NCI-H226 (cell line): ENCODE measurements around the gene TFDP3.
A peak's percentile ranks its signal among the peaks of the same experiment; 100 is the strongest.

Source experiments
- DNase-seq: peaks from one replicate; pipeline ENCODE4 v3.0.0-alpha.2; 2015

TFDP3 gene, protein sequence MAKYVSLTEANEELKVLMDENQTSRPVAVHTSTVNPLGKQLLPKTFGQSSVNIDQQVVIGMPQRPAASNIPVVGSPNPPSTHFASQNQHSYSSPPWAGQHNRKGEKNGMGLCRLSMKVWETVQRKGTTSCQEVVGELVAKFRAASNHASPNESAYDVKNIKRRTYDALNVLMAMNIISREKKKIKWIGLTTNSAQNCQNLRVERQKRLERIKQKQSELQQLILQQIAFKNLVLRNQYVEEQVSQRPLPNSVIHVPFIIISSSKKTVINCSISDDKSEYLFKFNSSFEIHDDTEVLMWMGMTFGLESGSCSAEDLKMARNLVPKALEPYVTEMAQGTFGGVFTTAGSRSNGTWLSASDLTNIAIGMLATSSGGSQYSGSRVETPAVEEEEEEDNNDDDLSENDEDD

DNA sequence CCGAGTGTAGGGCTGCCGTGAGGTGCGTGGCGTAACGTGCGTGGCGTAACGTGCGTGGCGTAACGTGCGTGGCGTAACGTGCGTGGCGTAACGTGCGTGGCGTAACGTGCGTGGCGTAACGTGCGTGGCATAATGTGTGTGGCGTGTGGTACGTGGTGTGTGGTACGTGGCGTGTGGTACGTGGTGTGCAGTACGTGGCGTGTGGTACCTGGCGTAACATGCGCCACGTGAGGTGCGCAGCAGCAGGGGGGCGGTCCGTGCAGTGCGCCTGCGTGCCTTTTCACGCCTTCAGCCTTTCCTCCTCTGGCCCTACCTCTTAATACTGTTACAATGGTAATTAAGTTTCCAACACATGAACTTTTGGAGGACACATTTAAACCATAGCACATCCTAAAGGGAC lies at the start of gene TFDP3:
Gene TFDP3 (minus strand): TSS at position 26 of the 400 bp plus-strand sequence. CDS start 95 bp downstream, outside the sequence.
- DNase-seq, result no peak

DNA sequence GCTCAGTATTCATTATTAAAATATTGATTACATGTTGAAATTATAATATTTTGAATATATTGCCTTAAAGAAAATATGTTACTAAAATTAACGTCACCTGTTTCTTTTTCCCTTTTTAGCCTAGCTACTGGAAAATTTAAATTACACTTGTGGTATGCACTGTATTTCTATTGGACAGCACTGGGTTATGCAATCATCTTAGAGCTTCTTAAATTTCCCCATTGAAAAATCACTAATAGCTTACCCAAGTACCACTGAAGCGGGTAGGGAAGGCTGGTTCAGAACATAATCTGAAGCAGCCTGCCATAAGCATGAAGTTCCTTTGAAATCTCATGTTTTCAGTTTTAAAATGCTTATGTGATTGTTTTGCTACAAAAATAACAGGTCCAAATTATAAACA lies 49.5 kb upstream of the TFDP3 start:
- no peak for DNase-seq

DNA sequence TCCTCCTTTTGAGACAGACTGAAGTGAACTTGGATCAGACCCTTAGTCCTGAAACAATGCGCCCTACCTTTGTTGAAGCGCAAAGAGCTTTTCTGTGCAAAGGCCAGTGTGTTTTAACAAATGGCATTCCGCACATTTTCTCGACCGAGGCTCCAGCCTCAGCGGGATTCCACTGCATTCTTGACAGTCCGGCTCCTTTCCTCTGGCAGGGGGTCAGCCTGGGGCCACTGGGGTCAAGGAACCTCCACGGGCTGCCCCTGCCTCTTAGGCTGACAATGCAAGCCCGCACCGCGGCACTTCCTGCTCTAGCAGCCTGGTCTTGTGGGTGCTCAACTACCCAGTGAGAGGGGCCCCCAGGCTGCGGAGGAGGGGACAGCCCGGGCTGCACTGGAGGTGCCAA lies 47.2 kb upstream of the TFDP3 start:
- DNase-seq, result no peak

DNA sequence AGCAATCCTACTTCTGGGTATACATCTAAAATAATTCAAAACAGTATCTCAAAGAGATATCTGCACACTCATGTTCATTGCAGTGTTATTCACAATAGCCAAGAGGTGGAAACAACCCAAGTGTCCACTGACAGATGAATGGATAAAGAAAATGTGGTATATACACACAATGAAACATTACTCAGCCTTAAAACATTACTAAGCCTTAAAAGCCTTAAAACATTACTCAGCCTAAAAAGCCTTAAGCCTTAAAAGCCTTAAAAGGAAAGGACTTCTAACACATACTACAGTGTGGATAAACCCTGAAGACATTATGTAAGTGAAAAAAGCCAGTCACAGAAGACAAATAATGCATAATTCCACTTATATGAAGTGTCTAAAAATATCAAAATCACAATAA lies 40.3 kb upstream of the TFDP3 start:
- no peak for DNase-seq

DNA sequence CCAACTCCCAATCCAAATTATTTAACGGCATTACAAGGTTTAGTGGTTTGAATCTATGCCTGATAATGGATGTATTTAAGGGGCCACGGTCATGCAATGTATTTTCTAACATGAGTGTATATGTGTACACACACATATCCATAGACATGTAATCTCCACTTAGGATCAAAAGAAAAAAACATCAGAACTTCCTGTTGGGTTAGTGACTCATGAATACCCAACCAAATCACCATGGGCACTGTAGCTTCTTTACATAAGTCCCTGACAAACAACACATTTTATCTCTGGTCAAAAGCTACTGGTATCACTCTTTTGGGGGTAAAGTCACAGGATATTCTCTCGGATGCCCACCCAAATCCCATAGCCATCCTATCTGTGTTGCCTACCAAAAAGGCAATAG lies 36.5 kb upstream of the TFDP3 start:
- DNase-seq, result no peak

DNA sequence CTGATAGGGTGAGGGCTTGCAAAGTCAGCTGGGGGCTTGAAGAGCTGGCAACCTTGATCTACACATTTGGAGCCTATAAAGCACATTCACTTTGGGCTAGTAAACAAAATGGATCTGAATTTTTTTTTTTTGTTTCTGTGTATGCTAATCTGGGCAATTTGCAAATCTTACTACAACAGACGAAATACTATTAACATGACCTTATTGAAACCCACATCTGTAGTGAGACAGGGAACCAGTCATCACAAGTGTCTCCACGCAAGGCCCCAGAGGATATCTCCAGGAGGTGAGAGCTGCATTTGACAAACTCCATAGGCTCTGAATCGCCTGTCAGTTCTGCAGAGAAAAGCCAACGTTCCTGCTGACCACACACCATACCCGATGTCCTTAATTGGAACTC lies 33.0 kb upstream of the TFDP3 start:
- DNase-seq, result no peak

DNA sequence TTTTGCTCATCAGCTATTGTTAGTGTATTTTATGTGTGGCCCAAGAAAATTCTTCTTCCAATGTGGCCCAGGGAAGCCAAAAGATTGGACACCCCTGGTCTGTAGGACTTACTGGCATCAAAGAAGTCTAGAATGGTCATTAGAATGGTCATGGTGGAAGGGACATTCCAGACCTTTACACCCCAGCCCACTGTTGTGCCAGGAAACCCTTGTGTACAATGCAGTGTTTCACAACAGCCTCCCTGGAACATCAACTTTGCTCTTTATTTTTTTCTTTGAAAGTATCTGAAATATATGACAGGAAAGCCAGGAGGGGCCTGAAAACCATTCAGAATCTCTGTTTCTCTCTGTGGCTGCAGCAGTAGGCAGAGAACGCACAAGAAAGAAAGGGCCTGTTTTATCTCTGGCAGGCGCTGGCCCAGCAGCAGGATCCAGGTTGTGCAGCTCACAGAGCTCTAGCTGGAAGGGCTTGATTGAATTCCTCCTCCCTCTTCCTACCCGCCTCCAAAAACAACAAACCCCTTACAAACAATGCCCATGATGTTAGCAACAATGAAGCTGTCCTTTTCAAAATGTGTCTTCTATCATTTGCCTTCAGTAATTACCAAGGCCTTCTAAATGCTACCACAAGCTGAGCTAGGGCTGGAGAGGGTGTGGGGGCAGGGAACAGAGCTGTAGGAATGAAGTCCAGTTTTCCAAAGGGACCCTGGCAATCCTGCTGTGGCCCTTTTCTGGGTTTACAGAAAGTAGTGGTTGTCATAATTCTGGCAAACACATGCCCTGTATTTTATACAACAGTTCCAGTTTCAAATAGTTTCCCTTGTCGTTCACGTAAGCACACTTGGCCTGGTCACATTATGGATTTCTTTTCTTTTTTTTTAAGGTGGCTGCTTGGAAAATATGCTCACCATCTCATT lies 32.3 kb upstream of the TFDP3 start:
- no peak for DNase-seq

DNA sequence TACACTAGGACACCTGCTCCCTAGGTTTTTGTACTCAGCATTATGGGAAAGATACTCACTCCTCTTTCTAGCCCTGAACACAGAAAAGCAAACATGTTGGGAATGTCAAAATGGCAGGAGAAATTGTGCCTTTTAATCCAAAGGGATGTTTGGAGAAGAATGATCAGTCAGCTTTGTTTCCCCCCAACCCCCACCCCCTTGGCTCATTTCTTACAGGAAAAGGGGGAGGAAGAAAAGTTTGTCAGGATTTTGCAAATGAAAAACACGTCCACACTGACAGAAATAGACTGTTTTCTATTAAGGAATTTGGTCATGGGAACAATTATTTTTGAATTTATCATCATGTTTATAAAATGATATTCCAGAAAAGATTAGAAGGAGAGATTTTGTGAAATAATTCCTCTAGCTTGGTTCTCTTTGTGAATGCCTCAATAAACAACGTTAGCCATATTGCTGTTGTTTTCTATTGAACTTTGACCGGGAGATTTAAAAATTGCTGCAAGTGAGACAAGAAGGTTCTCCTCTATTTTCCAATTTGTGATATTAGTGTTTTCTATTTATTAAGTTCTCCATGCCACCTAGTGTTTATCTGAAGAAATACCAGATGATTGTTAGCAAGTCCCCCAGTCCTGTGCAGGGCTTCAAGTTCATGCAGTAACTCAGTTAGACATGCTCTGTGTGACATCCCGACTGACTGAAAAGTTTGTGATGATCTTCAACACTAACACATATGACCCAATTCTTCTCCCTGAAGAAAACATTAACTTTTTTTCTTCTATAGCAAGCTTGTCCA lies 31.3 kb upstream of the TFDP3 start:
- no peak for DNase-seq

DNA sequence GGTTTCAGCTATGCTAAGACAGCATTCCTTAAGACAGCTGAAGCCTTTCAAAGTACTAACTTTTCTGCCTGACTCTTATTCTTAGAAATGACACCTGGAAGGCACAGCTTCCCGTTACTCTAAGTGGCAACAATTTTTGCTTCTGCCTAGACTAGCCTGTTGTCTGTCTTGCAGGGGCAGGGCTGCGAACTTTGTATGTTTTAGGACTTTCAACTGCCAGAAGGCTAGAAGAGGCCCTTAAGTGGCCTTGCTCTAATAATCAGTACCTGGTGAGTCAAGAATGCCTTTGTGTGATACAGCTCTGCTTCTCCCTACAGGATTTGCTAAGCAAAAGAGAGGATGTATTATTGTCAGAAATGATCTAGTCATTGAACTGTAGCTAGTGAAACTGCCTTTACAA lies 30.0 kb upstream of the TFDP3 start:
- no peak for DNase-seq

DNA sequence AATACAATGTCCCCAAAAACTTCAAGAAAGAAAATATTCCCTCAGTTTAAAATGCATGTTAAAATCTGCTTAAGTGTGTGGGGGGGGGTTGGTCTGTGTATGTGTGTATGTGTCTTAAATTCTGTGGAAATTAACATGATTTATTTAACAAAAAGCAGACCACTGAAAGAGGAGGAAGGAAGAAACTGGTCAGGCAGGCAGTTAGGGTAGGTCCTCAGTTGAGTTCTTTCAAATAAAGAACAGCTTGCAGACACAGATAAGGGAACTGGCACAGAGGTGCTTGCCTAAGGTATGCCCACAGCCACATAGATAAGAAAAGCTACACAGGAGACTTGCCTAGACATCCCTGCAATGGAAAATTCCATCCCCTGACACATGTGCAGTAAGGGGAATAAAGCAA lies 28.8 kb upstream of the TFDP3 start:
- DNase-seq, result no peak

DNA sequence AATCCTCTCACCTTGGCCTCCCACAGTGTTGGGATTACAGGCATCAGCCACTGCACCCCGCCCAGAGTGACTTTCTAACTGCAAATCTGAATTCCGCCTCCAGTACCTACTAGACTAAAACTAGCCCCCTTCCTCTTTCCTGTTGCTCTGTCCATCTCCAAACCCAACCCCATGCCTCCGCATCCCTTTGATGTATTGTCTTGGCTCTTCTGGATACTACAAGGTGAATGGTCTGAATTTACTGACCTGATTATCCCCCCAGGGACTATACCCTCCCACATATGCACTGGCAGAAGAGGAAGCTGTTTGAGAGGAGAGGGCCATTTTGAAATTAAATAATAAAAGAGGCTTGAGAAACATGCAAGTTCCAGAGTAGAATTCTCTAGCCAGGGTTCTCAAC lies 17.7 kb upstream of the TFDP3 start:
- no peak for DNase-seq

DNA sequence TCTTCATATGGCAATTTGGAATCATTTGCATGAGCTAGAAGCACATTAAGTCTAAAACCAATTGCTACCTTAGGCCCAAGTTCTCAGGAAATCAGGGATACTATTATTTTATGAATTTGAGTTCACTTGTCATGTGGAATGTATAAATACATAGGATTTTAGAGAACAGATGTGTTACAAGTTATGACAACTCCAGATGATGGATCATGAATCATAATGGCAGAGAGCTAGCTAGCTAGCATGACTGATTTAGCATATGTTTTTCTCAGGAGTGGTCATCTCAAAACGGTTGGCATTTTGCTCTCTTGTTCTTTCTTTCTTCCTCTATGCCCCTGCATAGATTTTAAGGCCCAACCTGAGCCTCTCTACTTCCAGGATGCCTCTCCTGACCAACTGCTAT lies 14.2 kb upstream of the TFDP3 start:
- DNase-seq, result no peak

DNA sequence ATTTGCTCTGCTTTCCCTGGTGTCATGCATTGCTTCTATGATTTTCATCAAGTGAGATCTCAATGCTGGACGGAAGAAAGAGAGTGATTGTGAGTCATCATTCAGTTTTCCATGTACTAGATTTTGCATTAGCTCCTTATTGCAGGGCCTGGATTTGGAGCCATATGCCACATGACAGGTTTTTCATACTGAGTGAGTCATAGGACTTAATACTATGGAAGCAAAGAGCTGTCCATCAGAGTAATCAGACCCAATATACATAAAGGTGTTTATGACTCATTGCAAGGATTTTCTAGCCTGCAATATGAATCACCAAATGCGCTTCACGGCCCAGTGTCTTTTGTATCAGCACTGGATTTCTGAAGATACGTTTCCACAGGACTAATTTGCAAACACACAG lies 11.2 kb upstream of the TFDP3 start:
- peak; percentile 1 for DNase-seq

DNA sequence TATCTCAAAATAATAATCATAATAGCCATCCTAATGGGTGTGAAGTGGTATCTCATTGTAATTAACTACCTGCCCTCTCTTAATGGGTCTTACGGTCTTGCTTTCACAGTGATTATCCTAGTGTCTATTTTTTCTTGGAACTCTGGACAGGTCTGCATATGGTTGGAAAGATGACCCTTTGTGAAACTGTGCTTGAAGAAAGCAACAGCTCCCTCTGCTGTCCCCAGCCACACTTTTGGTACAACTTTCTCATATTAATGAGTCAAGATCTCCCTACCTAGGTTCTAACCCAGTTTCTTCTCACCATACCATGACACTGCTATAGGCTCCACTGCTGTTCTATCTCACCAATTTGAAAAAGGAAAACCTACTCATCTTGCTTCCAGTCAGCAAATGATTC lies 2.4 kb downstream of the TFDP3 start:
- no peak for DNase-seq

DNA sequence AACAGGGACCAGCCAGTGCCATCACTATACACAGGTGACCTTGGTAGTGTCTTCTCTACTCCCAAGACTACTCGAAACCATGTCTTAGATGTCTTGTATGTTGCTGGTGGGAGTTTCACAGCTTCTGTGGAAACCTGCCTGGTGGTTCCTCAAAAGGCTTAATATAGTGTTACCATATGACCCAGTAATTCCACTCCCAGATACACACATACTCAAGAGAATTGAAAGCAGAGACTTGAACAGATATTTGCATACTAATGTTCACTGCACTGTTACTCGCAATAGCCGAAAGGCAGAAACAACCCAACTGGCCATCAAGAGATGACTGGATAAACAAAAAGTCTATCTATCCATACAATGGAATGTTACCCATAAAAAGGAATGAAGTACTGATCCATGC lies 3.1 kb downstream of the TFDP3 start:
- DNase-seq, result no peak

DNA sequence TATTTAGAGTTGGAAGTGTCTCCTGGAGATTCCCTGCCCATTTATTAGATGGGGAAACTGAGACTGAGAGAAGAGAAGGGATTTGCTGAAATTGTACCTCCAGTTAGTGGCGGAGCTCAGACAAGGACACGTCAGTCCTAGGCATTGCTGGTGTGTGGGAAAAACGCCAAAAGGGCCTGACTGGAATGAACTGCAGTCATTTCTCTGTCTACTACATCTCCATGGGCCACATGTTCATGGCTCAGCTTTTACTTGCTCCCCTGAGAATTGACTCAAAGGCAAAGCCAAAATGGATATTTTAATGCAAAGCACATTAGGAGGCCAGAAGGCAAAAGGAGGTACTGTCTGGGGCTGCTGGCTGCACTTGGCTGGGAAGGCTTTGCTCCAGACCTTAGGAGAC lies 3.9 kb downstream of the TFDP3 start:
- DNase-seq, result no peak

DNA sequence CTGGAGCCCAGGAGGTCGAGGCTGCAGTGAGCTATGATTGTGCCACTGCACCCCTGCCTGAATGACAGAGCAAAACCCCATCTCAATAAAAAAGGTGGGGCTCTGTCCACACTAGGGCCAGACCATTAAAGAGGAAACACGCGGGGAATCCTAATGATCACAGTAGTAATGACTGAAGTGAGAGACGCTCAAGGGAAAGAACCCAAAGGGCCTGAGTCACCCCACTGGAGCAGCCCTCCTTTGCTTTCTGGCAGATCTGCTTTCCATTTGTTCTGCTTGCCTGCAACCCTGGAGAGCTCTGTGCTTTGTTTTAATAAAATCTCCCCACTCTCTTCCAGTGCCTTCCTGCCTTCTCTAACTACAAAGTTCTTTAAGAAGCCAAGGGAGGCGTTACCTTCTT lies 5.0 kb downstream of the TFDP3 start:
- no peak for DNase-seq

DNA sequence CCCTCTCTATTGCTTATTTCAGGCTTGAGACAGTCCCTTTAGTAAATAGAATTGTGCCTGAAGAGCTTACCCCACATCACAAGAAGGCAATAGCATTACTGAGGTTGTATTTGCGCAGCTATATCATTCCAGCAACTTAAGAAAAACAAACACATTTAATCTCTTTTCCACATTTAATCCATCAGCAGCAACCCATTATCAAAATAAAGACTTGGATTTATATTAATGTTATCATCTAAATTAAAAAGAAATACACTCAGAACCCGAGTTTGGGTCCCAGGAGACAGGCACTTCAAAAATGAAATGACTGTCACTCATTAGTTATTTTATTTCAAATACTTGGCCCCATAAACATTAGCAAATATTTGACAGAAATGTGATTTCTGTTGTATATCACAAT lies 10.4 kb downstream of the TFDP3 start:
- no peak for DNase-seq

DNA sequence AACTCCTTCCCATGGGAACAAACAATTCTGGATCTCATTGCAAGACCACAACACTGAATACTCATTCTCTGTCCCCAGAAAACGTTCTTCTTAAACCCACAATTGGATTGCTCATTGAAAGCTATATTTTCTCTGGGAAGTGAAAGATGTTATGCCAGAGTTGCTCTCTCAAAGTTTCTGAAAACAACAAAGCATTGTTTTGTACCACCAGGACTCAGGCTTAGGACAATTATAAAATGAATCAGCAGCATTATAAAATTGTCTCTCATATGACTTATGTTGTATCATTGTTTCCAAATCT lies 26.5 kb downstream of the TFDP3 start:
- no peak for DNase-seq

DNA sequence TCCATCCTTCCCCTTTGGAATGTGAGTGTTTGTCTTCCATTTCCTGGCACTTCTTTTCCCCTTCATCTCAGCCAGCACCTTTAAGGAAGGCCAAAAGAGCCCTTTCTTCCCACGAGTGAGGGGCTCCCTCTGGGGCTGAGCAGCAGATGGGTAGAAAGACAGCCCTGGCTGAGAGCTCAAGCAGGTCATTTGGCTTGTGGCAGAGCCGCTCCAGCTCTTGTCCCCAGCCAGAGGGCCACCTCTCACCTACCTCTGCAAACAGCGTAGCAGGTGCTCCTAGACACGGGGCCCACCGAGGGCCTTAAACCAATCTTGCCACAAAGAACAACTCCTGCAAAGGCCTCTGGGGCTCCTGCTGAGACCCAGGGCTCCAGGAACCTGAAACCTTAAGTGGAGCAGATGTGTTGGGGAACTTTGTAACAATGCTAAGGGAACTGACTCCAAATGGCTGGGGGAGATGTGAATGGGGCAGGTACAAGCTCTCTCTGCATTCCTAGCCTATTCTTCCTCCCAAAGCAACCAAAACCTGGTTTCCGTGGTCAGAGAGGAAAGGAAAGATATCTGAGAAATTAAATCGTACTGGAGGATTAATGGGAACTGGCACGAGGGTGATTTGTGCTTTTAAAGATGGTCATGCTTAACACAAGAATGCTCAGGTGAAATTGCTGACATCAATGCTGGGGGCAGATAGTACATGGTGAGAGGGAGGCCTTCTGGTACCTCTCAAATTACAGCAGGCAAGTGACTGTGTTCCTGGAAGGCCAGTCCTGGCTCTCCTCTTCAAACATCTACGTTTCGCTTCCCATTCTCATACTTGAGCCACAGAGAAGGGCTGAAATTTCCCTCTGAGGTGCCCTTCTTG lies 27.0 kb downstream of the TFDP3 start:
- DNase-seq, result no peak

DNA sequence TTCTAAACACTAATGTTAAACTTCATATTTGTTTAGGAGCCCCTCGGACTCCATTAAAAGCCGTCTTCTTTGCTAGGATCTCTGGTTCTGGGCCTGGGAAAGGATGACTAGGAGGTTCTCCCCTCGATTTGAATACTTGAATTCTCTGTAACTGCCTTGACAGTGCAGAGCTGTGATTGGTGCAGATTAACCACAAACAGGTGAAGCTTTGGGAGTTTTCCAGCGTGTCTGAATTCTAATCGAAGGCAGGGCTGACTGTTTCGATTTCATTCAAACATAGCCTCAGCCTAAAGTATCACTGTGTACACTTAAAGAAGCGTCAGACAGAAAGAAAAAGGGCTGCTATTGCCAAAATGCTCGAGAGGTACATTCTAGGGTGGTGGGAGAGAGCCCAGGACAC lies 29.0 kb downstream of the TFDP3 start:
- DNase-seq, result no peak

DNA sequence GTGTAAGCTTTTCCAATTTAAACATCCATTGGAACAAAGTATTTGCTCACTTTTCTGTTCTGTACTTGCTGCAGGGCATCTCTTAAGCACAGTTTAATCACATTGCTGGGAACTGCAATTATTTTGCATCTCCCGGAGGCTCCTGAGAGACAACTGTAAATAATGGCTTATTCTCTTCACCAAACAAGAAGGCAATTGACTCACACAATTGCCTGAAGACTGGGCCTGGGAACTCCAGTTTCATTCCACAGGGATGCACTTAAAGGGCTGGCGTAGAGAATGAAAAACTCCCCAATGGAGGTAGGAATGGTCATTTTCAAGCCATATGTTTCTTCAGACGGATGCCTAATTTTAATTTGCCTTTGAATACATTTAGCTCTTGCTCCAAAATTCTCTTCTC lies 29.5 kb downstream of the TFDP3 start:
- no peak for DNase-seq

DNA sequence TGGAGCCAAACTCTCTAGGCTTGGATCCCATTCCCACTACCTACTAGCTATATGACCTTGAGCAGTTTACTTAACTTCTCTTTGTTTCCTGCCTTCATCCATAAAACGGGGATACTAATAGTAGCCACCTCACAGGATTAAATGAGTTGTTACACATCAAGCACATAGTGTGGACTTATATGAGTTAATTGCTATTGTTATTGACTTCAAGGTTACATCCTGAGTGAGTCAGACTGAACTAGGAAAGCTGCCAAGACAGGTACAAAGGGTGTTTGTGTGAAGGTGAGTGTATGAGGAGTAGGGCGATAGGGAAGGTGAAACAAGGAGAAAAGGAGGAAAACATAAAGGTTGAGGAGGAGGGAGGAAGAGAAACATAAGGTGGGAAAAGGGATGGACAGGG lies 32.2 kb downstream of the TFDP3 start:
- DNase-seq, result no peak
